Hematopoietic multipotent progenitor cell treated with erythropoietin and hydrocortisone succinate and interleukin-3 and kit ligand, for 17 days (in vitro differentiated cells): ENCODE data around the gene PIGK.

Experiments used
- DNase-seq: peaks from one replicate; pipeline ENCODE4 v3.0.0-alpha.2; 2015; ENCODE audit warnings: low spot score

Gene PIGK

GRCh38 chr1:77039111-77039510, 180.1 kb downstream of the PIGK start:
- no peak for DNase-seq
